ENCODE data around the gene PIP5K1B.
A peak's percentile ranks its signal among the peaks of the same experiment; 100 is the strongest.
"Not testable (repeated sequence)": the region's sequence is repeated elsewhere in the genome, so short reads cannot be mapped to it uniquely, and the experiment has no call there.

PIP5K1B gene

GRCh38 chr9:69044240-69045219, 339.5 kb downstream of the PIP5K1B start:
- Mint-ChIP-seq H3K27me3 (ENCODE audit: low read depth) (no peaks in the 10 kb centered on the region), H3K27ac (peak overlapping the region; percentile 36), H3K9me3 (no peaks in the 10 kb centered on the region), H3K4me3 (peak overlapping the region; percentile 25), H3K4me1 (ENCODE audit: low read depth) (peaks cover 21% of the 10 kb centered on the region), H3K36me3 (ENCODE audit: low read depth) (peaks cover 10% of the 10 kb centered on the region)

DNA sequence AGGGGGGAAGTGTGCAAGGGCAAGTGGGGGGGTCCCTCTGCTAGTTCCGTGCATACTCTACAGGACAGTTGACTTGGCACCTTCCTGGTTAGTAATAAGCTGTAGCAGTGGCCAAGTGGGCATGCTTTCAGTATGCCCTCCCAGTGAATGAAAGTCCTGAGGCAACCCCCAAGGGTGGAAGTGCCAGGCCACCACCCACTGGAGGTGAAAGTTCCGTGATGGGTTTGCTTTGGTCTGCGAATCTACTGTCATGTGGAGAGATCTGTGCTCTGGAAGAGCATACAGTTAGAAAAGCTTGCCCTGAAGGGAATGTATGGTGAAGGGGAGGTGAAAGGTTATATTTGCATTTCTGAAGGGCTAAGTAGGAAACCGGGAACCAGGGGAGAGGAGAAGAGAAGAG, 340.8 kb downstream of the PIP5K1B start:
- H3K27ac Mint-ChIP-seq, result no peak overlapping the region

GRCh38 chr9:69046723-69047122, 341.7 kb downstream of the PIP5K1B start:
- H3K4me1 Mint-ChIP-seq (ENCODE audit: low read depth), result peaks cover 21% of the 10 kb centered on the region
- no peaks in the 10 kb centered on the region for H3K9me3 Mint-ChIP-seq
- H3K27me3 Mint-ChIP-seq (ENCODE audit: low read depth), result no peaks in the 10 kb centered on the region
- peaks cover 10% of the 10 kb centered on the region for H3K36me3 Mint-ChIP-seq (ENCODE audit: low read depth)
- no peak overlapping the region for H3K4me3 Mint-ChIP-seq
- no peak overlapping the region for H3K27ac Mint-ChIP-seq

More for the DNA sequence above, 340.8 kb downstream of the PIP5K1B start:
- Mint-ChIP-seq H3K4me3 (no peak overlapping the region), H3K36me3 (ENCODE audit: low read depth) (peaks cover 10% of the 10 kb centered on the region), H3K27me3 (ENCODE audit: low read depth) (no peaks in the 10 kb centered on the region), H3K4me1 (ENCODE audit: low read depth) (peaks cover 21% of the 10 kb centered on the region), H3K9me3 (no peaks in the 10 kb centered on the region)

GRCh38 chr9:69047371-69047770, 342.3 kb downstream of the PIP5K1B start:
- H3K9me3 Mint-ChIP-seq, result no peaks in the 10 kb centered on the region
- peaks cover 10% of the 10 kb centered on the region for H3K36me3 Mint-ChIP-seq (ENCODE audit: low read depth)
- H3K4me1 Mint-ChIP-seq (ENCODE audit: low read depth), result peaks cover 21% of the 10 kb centered on the region
- H3K27me3 Mint-ChIP-seq (ENCODE audit: low read depth), result no peaks in the 10 kb centered on the region
- H3K27ac Mint-ChIP-seq, result no peak overlapping the region
- no peak overlapping the region for H3K4me3 Mint-ChIP-seq

DNA sequence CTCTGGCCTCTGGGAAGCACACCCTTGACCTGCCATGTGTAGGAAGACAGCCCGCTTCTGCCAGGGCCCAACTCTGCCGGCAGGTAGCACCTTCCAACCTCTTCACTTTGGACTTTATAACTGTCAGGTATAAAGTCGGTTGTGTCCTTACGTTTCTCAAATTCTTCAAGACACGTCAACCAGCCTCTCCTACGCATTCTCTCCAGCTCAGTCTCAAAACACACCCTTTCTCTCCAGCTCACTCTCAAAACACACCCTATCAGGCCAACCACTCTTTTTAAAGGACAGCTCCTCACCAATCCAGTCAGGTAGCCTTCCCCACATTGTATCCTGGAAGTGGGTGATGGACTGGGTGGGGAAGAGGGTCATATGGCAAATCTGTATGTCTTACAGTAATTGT, 344.1 kb downstream of the PIP5K1B start:
- no peak overlapping the region for H3K27ac Mint-ChIP-seq
- no peaks in the 10 kb centered on the region for H3K9me3 Mint-ChIP-seq
- H3K36me3 Mint-ChIP-seq (ENCODE audit: low read depth), result peaks cover 13% of the 10 kb centered on the region
- H3K27me3 Mint-ChIP-seq (ENCODE audit: low read depth), result no peaks in the 10 kb centered on the region
- peaks cover 18% of the 10 kb centered on the region for H3K4me1 Mint-ChIP-seq (ENCODE audit: low read depth)
- no peak overlapping the region for H3K4me3 Mint-ChIP-seq

GRCh38 chr9:69050936-69051335, 345.9 kb downstream of the PIP5K1B start:
- not testable (repeated sequence) for H3K9me3 Mint-ChIP-seq; H3K27me3 Mint-ChIP-seq (ENCODE audit: low read depth); H3K27ac Mint-ChIP-seq; H3K4me3 Mint-ChIP-seq; H3K4me1 Mint-ChIP-seq (ENCODE audit: low read depth)
- H3K36me3 Mint-ChIP-seq (ENCODE audit: low read depth), result peaks cover 13% of the 10 kb centered on the region

DNA sequence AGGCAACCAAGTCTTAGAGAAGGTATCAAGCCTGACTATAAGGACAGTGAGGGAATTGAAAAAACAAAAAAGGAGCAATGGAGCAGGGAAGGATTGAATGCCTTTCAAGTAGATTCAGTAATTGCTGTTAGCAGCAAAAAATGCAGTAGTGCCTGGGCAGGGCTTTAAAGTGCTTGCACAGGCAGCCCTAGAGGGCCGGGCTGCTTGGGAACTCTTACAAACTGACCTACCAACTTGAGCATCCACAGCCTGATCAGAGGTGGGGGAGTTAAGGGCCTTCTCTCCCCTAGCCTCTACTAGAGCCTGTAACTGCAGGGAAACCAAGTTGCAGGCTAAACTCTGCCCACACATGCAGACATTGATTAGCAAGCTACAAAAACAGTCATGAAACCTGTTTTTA, 349.9 kb downstream of the PIP5K1B start:
- Mint-ChIP-seq H3K36me3 (ENCODE audit: low read depth) (peaks cover 8% of the 10 kb centered on the region), H3K9me3 (no peaks in the 10 kb centered on the region), H3K4me3 (no peak overlapping the region), H3K27me3 (ENCODE audit: low read depth) (no peaks in the 10 kb centered on the region), H3K4me1 (ENCODE audit: low read depth) (peaks cover 4% of the 10 kb centered on the region), H3K27ac (no peak overlapping the region)

- H3K36me3 Mint-ChIP-seq (ENCODE audit: low read depth), result peaks cover 11% of the 10 kb centered on the region
These were observed 351.3 kb downstream of the PIP5K1B start for GRCh38 chr9:69056191-69056815.

GRCh38 chr9:69058101-69058500, 353.1 kb downstream of the PIP5K1B start:
- Mint-ChIP-seq H3K9me3 (no peaks in the 10 kb centered on the region), H3K36me3 (ENCODE audit: low read depth) (peaks cover 11% of the 10 kb centered on the region), H3K27ac (no peak overlapping the region), H3K27me3 (ENCODE audit: low read depth) (no peaks in the 10 kb centered on the region), H3K4me3 (no peak overlapping the region), H3K4me1 (ENCODE audit: low read depth) (peaks cover 11% of the 10 kb centered on the region)

More at GRCh38 chr9:69056191-69056815, 351.3 kb downstream of the PIP5K1B start:
- Mint-ChIP-seq H3K4me1 (ENCODE audit: low read depth) (peaks cover 11% of the 10 kb centered on the region), H3K9me3 (no peaks in the 10 kb centered on the region), H3K27me3 (ENCODE audit: low read depth) (no peaks in the 10 kb centered on the region), H3K27ac (no peak overlapping the region), H3K4me3 (no peak overlapping the region)
